ENCODE data around the gene HS3ST5.
"Not testable (repeated sequence)": the region's sequence is repeated elsewhere in the genome, so short reads cannot be mapped to it uniquely, and the experiment has no call there.

Gene HS3ST5

GRCh38 chr6:114053791-114054190 is 289.0 kb downstream of the HS3ST5 start:
- in situ Hi-C loops (cut with MboI; ENCODE audit: low sequenced_read_pairs, unreplicated experiment): no loop called here

GRCh38 chr6:114052141-114052540 is 290.7 kb downstream of the HS3ST5 start:
- no peak for DNase-seq (ENCODE audit: low spot score)
- in situ Hi-C loops (cut with MboI; ENCODE audit: low sequenced_read_pairs, unreplicated experiment): no loop called here
- no peak for TF ChIP-seq CTCF (IDR thresholded peaks at IDR 0.05; ENCODE audit: borderline replicate concordance, control extremely low read depth, extremely low read depth, insufficient read depth, missing control alignments)

More at GRCh38 chr6:114053791-114054190, 289.0 kb downstream of the HS3ST5 start:
- no peak for TF ChIP-seq CTCF (IDR thresholded peaks at IDR 0.05; ENCODE audit: borderline replicate concordance, control extremely low read depth, extremely low read depth, insufficient read depth, missing control alignments)
- no peak for DNase-seq (ENCODE audit: low spot score)

GRCh38 chr6:114051031-114051430 is 291.8 kb downstream of the HS3ST5 start:
- in situ Hi-C loops (cut with MboI; ENCODE audit: low sequenced_read_pairs, unreplicated experiment): no loop called here
- TF ChIP-seq CTCF (IDR thresholded peaks at IDR 0.05; ENCODE audit: borderline replicate concordance, control extremely low read depth, extremely low read depth, insufficient read depth, missing control alignments): no peak
- no peak for DNase-seq (ENCODE audit: low spot score)

- in situ Hi-C loops (cut with MboI; ENCODE audit: low sequenced_read_pairs, unreplicated experiment): no loop called here
- DNase-seq (ENCODE audit: low spot score): no peak
- no peak for TF ChIP-seq CTCF (IDR thresholded peaks at IDR 0.05; ENCODE audit: borderline replicate concordance, control extremely low read depth, extremely low read depth, insufficient read depth, missing control alignments)
These were observed 293.4 kb downstream of the HS3ST5 start for GRCh38 chr6:114049367-114049966.

GRCh38 chr6:114044566-114044965 is 298.3 kb downstream of the HS3ST5 start:
- in situ Hi-C loops (cut with MboI; ENCODE audit: low sequenced_read_pairs, unreplicated experiment); DNase-seq (ENCODE audit: low spot score): not testable (repeated sequence)

GRCh38 chr6:114042267-114043016 is 300.4 kb downstream of the HS3ST5 start:
- in situ Hi-C loops (cut with MboI; ENCODE audit: low sequenced_read_pairs, unreplicated experiment): no loop called here
- TF ChIP-seq CTCF (IDR thresholded peaks at IDR 0.05; ENCODE audit: borderline replicate concordance, control extremely low read depth, extremely low read depth, insufficient read depth, missing control alignments): no peak
- no peak for DNase-seq (ENCODE audit: low spot score)

GRCh38 chr6:114040871-114041270 is 302.0 kb downstream of the HS3ST5 start:
- DNase-seq (ENCODE audit: low spot score): no peak
- in situ Hi-C loops (cut with MboI; ENCODE audit: low sequenced_read_pairs, unreplicated experiment): no loop called here
- TF ChIP-seq CTCF (IDR thresholded peaks at IDR 0.05; ENCODE audit: borderline replicate concordance, control extremely low read depth, extremely low read depth, insufficient read depth, missing control alignments): no peak
